GM12801 (cell line): ENCODE measurements around the gene NCOA4.

Experiments
- CTCF ChIP-seq: IDR thresholded peaks from one replicate; pipeline ENCODE4 v1.5.1; 2011; ENCODE audit warnings: control low read depth; ENCODE audit not compliant: insufficient read length; ENCODE audit errors: extremely low read depth

NCOA4 gene

GRCh38 chr10:46022978-46023702, 7.3 kb downstream of the NCOA4 start:
- no peak for TF ChIP-seq CTCF

- no peak for TF ChIP-seq CTCF
Measured at GRCh38 chr10:46020344-46020657, 10.1 kb downstream of the NCOA4 start.

GRCh38 chr10:46019569-46020343, 10.7 kb downstream of the NCOA4 start:
- TF ChIP-seq CTCF: no peak

GRCh38 chr10:46019177-46019528, 11.3 kb downstream of the NCOA4 start:
- TF ChIP-seq CTCF: no peak

- TF ChIP-seq CTCF: no peak
Measured at GRCh38 chr10:46018453-46019176, 11.8 kb downstream of the NCOA4 start.

- TF ChIP-seq CTCF: no peak
Measured at GRCh38 chr10:46017733-46018132, 12.7 kb downstream of the NCOA4 start.

GRCh38 chr10:46016811-46017210, 13.6 kb downstream of the NCOA4 start:
- no peak for TF ChIP-seq CTCF
